WTC11 (cell line): ENCODE data around the gene LSM4. TPM values are rescaled to one million over a fixed set of nuclear protein-coding genes. Genes with fewer than 3 reads are reported as not detected.

Experiments
- ATAC-seq: fragments of 200-7000 bp; cut with Tn5 transposase; 2 replicates; pipeline ENCODE4 v1.10.0; 2021; ENCODE audit warnings: mild to moderate bottlenecking, moderate library complexity
- CTCF ChIA-PET: fragments of 300-600 bp; sonication (Branson Sonifier 250); formaldehyde crosslinking; loops from one replicate; lab custom pipeline; 2021; ENCODE audit warnings: antibody characterized with exemption; lab: Charles Lee
- POLR2A ChIA-PET: fragments of 350-600 bp; sonication (Branson Sonifier 250); formaldehyde crosslinking; loops from one replicate; lab custom pipeline; 2021; ENCODE audit warnings: antibody characterized with exemption; lab: Charles Lee
- DNase-seq: peaks from one replicate; pipeline ENCODE4 v3.0.0; 2021; ENCODE audit warnings: low spot score
- H3K27ac Mint-ChIP-seq: 2 replicates; pipeline ENCODE4 v1.8.0; 2021; ENCODE audit warnings: mixed read lengths
- H3K27me3 Mint-ChIP-seq: 2 replicates; pipeline ENCODE4 v1.8.0; 2021; ENCODE audit warnings: low read depth, mild to moderate bottlenecking, moderate library complexity, mixed read lengths
- H3K36me3 Mint-ChIP-seq: 2 replicates; pipeline ENCODE4 v1.8.0; 2021; ENCODE audit warnings: mixed read lengths
- H3K4me1 Mint-ChIP-seq: 2 replicates; pipeline ENCODE4 v1.8.0; 2022; ENCODE audit warnings: mixed read lengths
- H3K4me3 Mint-ChIP-seq: 2 replicates; pipeline ENCODE4 v1.8.0; 2021; ENCODE audit warnings: mild to moderate bottlenecking, moderate library complexity, mixed read lengths
- H3K9me3 Mint-ChIP-seq: 2 replicates; pipeline ENCODE4 v1.8.0; 2021; ENCODE audit warnings: mixed read lengths
- ATF3 ChIP-seq: sonication (generic); formaldehyde crosslinking; conservative IDR thresholded peaks from 2 replicates; pipeline ENCODE4 v1.8.1; 2022; ENCODE audit warnings: mild to moderate bottlenecking, missing genetic modification reagents
- E2F4 ChIP-seq: sonication (generic); formaldehyde crosslinking; IDR thresholded peaks from 2 replicates; pipeline ENCODE4 v1.8.1; 2022; ENCODE audit warnings: low read depth, mild to moderate bottlenecking, moderate library complexity, missing genetic modification reagents, borderline replicate concordance
- FOXK1 ChIP-seq: sonication (generic); formaldehyde crosslinking; IDR thresholded peaks from 2 replicates; pipeline ENCODE4 v1.8.0; 2022; ENCODE audit warnings: mild to moderate bottlenecking, moderate library complexity, missing genetic modification reagents
- HMGA2 ChIP-seq: fragments of 250-450 bp; sonication (Bioruptor Pico); IDR thresholded peaks from 2 replicates; pipeline ENCODE4 v1.4.0; 2021; ENCODE audit warnings: mild to moderate bottlenecking, moderate library complexity
- MXD4 ChIP-seq: fragments of 250-450 bp; sonication (Bioruptor Pico); IDR thresholded peaks from 2 replicates; pipeline ENCODE4 v1.8.0; 2021; ENCODE audit warnings: mild to moderate bottlenecking, moderate library complexity, borderline replicate concordance
- NFATC4 ChIP-seq: fragments of 250-450 bp; sonication (Bioruptor Pico); IDR thresholded peaks from 2 replicates; pipeline ENCODE4 v1.9.0; 2021; ENCODE audit warnings: mild to moderate bottlenecking
- NR3C1 ChIP-seq: sonication (generic); formaldehyde crosslinking; conservative IDR thresholded peaks from 2 replicates; pipeline ENCODE4 v1.8.1; 2023; ENCODE audit warnings: low read depth, mild to moderate bottlenecking, missing genetic modification reagents
- PRDM15 ChIP-seq: sonication (generic); formaldehyde crosslinking; IDR thresholded peaks from 2 replicates; pipeline ENCODE4 v1.8.0; 2022; ENCODE audit warnings: missing genetic modification reagents
- ZBTB43 ChIP-seq: sonication (generic); formaldehyde crosslinking; IDR thresholded peaks from 2 replicates; pipeline ENCODE4 v1.8.1; 2023; ENCODE audit warnings: mild to moderate bottlenecking, missing genetic modification reagents
- ZMAT4 ChIP-seq: fragments of 250-450 bp; sonication (Bioruptor Pico); IDR thresholded peaks from 2 replicates; pipeline ENCODE4 v1.9.0; 2021; ENCODE audit warnings: mild to moderate bottlenecking
- ZNF138 ChIP-seq: sonication (generic); formaldehyde crosslinking; conservative IDR thresholded peaks from 2 replicates; pipeline ENCODE4 v1.8.1; 2022; ENCODE audit warnings: mild to moderate bottlenecking, moderate library complexity, missing genetic modification reagents
- ZNF219 ChIP-seq: sonication (generic); formaldehyde crosslinking; IDR thresholded peaks from 2 replicates; pipeline ENCODE4 v1.8.0; 2023; ENCODE audit warnings: missing genetic modification reagents, mild to moderate bottlenecking, borderline replicate concordance
- ZNF423 ChIP-seq: fragments of 250-450 bp; sonication (Bioruptor Pico); IDR thresholded peaks from 2 replicates; pipeline ENCODE4 v2.1.2; 2022; ENCODE audit warnings: mild to moderate bottlenecking, moderate library complexity
- total RNA-seq: library from RNA; stranded (reverse); gene quantifications from 3 replicates; pipeline ENCODE4 v1.2.3, GENCODE V29; 2021

Gene LSM4
- total RNA-seq, 1 experiment from 2014 or later, result 373 TPM

GRCh38 chr19:18307271-18307681, 15.6 kb downstream of the LSM4 start:
- ChIA-PET POLR2A (no interaction called here), CTCF (interaction anchor here (0.6 to 3.4 kb wide), 5 partner anchors 15 to 126 kb away, joined by 3 to 26 read pairs (median 4); partner anchors contain the start of genes IQCN and LSM4)
- H3K27me3 Mint-ChIP-seq, result no peaks in the 10 kb centered on the region
- H3K27ac Mint-ChIP-seq, result peak overlapping the region; percentile 79
- peaks cover 39% of the 10 kb centered on the region for H3K4me1 Mint-ChIP-seq
- TF ChIP-seq E2F4 (CRISPR knock-in tag) (no peak), PRDM15 (CRISPR knock-in tag) (peak; percentile 52)
- no peak; the same call in 1 of the 2 replicates for ATAC-seq
- H3K9me3 Mint-ChIP-seq, result no peaks in the 10 kb centered on the region
- H3K4me3 Mint-ChIP-seq, result no peak overlapping the region
- peaks cover 20% of the 10 kb centered on the region for H3K36me3 Mint-ChIP-seq
- no peak for DNase-seq

- Mint-ChIP-seq H3K27ac (peak overlapping the region; percentile 87), H3K36me3 (peaks cover 18% of the 10 kb centered on the region), H3K4me3 (no peak overlapping the region), H3K4me1 (peaks cover 39% of the 10 kb centered on the region), H3K9me3 (no peaks in the 10 kb centered on the region), H3K27me3 (no peaks in the 10 kb centered on the region)
- no peak for DNase-seq
- no peak for ATAC-seq
- TF ChIP-seq ATF3, result no peak
- no peak for TF ChIP-seq NFATC4 (CRISPR knock-in tag)
- TF ChIP-seq NR3C1, result no peak
- no peak for TF ChIP-seq MXD4 (CRISPR knock-in tag)
- TF ChIP-seq FOXK1, result no peak
- no peak for TF ChIP-seq HMGA2 (CRISPR knock-in tag)
- no peak for TF ChIP-seq ZNF138 (CRISPR knock-in tag)
- no peak for TF ChIP-seq ZNF219 (CRISPR knock-in tag)
- TF ChIP-seq ZNF423 (CRISPR knock-in tag), result no peak
- CTCF ChIA-PET, result interaction anchor here (0.6 to 3.4 kb wide), 5 partner anchors 15 to 126 kb away, joined by 3 to 26 read pairs (median 4); partner anchors contain the start of genes IQCN and LSM4
- POLR2A ChIA-PET, result no interaction called here
Observed at GRCh38 chr19:18306888-18307260, 16.0 kb downstream of the LSM4 start.

- H3K27me3 Mint-ChIP-seq, result no peaks in the 10 kb centered on the region
- DNase-seq (no peak), ATAC-seq (no peak)
- ChIA-PET CTCF (interaction anchor here (0.6 to 5.4 kb wide), 6 partner anchors 16 to 125 kb away, joined by 3 to 82 read pairs (median 7); partner anchors contain the start of genes IQCN and LSM4), POLR2A (no interaction called here)
- peaks cover 18% of the 10 kb centered on the region for H3K36me3 Mint-ChIP-seq
- TF ChIP-seq ZMAT4, result no peak
- TF ChIP-seq ZBTB43 (CRISPR knock-in tag), result no peak
- H3K9me3 Mint-ChIP-seq, result no peaks in the 10 kb centered on the region
- H3K4me3 Mint-ChIP-seq, result no peak overlapping the region
- peaks cover 39% of the 10 kb centered on the region for H3K4me1 Mint-ChIP-seq
- H3K27ac Mint-ChIP-seq, result peak overlapping the region; percentile 87
Observed at GRCh38 chr19:18306209-18306887, 16.5 kb downstream of the LSM4 start.
